Measurements from ENCODE around the gene DISC1. TPM values are rescaled to one million over a fixed set of nuclear protein-coding genes. Genes with fewer than 3 reads are reported as not detected.

The DISC1 gene
- total and polyA plus RNA-seq, 8 donors = 0.42 to 6.6 (median 1.5) TPM

DNA sequence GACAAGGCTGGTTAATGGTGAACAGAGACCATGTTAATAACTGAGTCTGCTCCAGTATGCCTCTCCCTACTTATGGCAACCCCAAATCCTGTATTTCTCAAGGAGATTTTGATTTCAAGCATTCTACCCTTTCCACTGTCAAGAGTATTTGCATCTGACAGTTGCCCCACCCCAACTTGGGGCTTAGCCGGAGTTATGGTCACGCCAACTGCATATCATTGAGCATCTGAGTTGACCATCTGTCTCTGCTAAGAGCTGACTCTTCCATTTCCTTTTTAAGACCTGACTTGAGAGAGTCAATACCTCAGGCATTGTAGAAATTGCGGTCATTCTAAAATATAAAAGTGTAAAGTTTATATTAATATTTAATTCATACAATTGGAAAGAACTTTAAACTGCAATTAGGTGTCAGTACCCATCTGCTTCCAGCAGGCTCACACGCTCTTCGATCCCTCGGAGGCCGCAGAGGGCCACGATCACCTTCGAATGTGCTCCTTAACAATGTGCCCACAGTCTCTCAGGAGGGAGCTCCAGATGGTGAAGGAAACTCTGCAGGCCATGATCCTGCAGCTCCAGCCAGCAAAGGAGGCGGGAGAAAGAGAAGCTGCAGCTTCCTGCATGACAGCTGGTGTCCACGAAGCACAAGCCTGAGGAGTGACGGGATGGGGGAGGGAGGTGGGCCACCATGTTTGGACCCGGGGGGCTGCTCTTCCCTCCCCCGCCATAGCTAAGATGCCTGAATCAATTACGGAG lies 409.8 kb downstream of the DISC1 start:
- WGBS, 2 donors = 85 to 90% methylated on average over 15 of the region's 15 CpGs
- DNase-seq (no peak), FAIRE-seq (no peak), ATAC-seq (no peak)
- TF ChIP-seq, protein P1, sequence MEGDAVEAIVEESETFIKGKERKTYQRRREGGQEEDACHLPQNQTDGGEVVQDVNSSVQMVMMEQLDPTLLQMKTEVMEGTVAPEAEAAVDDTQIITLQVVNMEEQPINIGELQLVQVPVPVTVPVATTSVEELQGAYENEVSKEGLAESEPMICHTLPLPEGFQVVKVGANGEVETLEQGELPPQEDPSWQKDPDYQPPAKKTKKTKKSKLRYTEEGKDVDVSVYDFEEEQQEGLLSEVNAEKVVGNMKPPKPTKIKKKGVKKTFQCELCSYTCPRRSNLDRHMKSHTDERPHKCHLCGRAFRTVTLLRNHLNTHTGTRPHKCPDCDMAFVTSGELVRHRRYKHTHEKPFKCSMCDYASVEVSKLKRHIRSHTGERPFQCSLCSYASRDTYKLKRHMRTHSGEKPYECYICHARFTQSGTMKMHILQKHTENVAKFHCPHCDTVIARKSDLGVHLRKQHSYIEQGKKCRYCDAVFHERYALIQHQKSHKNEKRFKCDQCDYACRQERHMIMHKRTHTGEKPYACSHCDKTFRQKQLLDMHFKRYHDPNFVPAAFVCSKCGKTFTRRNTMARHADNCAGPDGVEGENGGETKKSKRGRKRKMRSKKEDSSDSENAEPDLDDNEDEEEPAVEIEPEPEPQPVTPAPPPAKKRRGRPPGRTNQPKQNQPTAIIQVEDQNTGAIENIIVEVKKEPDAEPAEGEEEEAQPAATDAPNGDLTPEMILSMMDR (IDR thresholded peaks at IDR 0.05) = no peak
- no peaks in the 10 kb centered on the region for H3K36me3 ChIP-seq
- intact Hi-C loops (cut with DNase I) = no loop called here
- H3K9me3 ChIP-seq = no peaks in the 10 kb centered on the region
- no peaks in the 10 kb centered on the region for H3K27me3 ChIP-seq
- H3K27ac ChIP-seq = no peak overlapping the region
- H3K4me1 ChIP-seq = no peaks in the 10 kb centered on the region
- no peak overlapping the region for H3K4me3 ChIP-seq

DNA sequence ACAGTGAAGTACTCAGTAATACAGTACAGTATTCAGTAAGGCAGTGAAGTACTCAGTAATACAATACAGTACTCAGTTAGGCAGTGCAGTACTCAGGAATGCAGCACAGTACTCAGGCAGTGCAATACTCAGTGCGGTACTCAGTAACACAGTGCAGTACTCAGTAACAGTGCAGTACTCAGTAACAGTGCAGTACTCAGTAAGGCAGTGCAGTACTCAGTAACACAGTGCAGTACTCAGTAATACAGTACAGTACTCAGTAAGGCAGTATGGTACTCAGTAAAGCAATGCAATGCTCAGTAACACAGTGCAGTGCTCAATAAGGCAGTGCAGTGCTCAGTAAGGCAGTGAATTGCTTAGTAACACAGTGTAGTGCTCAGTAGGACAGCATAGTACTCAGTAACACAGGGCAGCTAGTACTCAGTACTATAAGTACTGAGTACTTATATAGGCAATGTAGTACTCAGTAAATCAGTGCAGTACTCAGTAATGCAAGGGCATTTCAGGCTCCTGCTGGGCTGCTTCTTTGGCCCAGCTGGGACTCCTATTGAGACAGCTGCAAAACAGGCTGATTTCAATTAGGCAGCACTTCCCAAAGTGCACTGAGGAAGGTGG lies 411.3 kb downstream of the DISC1 start:
- Histone ChIP-seq H3K36me3 (no peaks in the 10 kb centered on the region), H3K4me3 (no peak overlapping the region), H3K27ac (no peak overlapping the region), H3K27me3 (no peaks in the 10 kb centered on the region), H3K9me3 (no peaks in the 10 kb centered on the region), H3K4me1 (no peaks in the 10 kb centered on the region)
- TF ChIP-seq, protein P1 (IDR thresholded peaks at IDR 0.05) = no peak
- FAIRE-seq (no peak), ATAC-seq (no peak), DNase-seq (no peak)
- intact Hi-C loops (cut with DNase I) = no loop called here
- WGBS, 2 donors = 93 to 96% methylated on average over 1 of the region's 1 CpG

DNA sequence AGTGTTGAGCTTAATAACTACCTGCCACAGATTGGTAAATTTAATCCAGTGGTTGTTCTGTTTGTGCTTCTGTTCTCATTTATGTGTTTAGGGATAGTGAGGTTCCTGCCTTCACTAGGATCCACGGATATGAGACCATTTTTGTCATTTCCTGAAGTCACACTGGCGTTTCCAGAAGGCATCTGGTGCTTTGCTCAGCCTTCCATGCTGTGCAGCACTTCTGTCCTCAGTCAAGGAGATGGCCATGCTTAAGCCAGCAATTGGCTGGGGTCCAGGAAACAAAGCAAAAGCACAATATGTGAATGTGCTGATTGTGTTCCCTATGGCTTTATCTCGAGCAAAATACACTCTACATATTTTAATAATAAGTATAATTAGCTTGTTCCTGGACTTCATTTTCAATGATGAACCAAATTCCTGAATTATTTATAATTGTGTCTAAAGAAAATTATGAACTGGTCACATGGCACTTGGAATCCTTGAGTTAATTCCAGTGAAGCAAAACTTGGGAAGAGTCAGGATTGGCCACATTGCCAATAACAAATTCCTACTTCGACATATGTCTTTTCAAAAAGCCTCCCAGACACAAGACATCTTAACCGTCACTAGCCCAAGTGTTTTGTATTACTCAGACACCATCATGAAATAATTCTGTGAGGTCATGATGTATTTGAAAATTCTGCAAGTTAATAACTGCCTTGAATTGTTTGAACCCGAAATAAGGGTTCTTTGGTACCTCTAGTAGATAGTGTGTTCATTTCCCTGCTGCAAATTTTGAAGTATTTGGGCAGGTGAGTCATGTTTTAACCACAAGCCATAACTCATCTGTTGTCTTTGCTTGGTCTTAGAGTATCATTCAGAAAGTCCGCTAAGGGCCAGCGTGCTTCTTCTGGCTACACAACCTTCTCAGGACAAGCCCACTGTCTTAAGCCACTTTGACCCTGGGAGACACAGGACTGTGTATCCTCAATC lies 412.4 kb downstream of the DISC1 start:
- FAIRE-seq (no peak), ATAC-seq (no peak), DNase-seq (no peak)
- Histone ChIP-seq H3K4me1 (no peaks in the 10 kb centered on the region), H3K27me3 (no peaks in the 10 kb centered on the region), H3K27ac (no peak overlapping the region), H3K4me3 (no peak overlapping the region), H3K36me3 (no peaks in the 10 kb centered on the region), H3K9me3 (no peaks in the 10 kb centered on the region)
- intact Hi-C loops (cut with DNase I) = no loop called here
- TF ChIP-seq, protein P1 (IDR thresholded peaks at IDR 0.05) = no peak
- WGBS, 2 donors = 57 to 67% methylated on average over 8 of the region's 8 CpGs

DNA sequence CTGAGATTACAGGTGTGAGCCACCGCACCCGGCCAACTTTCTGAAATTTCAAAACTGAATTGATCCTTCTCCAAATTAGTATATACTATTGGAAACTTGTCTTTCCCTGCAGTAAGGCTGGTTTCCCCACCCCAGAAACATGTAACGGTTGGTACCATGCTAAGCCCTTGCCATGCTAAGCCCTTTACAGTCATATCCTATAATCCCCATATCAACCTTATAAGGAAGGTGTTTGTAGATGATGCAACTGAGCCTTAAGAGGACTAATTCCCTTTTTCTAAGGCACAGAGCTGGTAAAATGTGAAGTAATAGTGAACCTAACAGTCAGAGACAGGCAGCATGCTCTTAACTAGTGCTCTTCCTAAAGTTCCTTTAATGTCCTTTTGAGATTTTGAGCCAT lies 413.7 kb downstream of the DISC1 start:
- WGBS, 2 donors = 93 to 98% methylated on average over 3 of the region's 3 CpGs
- H3K36me3 ChIP-seq = no peaks in the 10 kb centered on the region

More for the DNA sequence above, 413.7 kb downstream of the DISC1 start:
- Histone ChIP-seq H3K4me3 (no peak overlapping the region), H3K27me3 (no peaks in the 10 kb centered on the region), H3K9me3 (no peaks in the 10 kb centered on the region), H3K4me1 (no peaks in the 10 kb centered on the region), H3K27ac (no peak overlapping the region)
- FAIRE-seq (no peak), DNase-seq (no peak), ATAC-seq (no peak)
- intact Hi-C loops (cut with DNase I) = no loop called here
- TF ChIP-seq, protein P1 (IDR thresholded peaks at IDR 0.05) = no peak
